Measurements from ENCODE around the gene CAMK4. TPM values are rescaled to one million over a fixed set of nuclear protein-coding genes. Genes with fewer than 3 reads are reported as not detected.

CAMK4 gene
- total RNA-seq, 1 experiment from 2014 or later = 6.3 TPM

DNA sequence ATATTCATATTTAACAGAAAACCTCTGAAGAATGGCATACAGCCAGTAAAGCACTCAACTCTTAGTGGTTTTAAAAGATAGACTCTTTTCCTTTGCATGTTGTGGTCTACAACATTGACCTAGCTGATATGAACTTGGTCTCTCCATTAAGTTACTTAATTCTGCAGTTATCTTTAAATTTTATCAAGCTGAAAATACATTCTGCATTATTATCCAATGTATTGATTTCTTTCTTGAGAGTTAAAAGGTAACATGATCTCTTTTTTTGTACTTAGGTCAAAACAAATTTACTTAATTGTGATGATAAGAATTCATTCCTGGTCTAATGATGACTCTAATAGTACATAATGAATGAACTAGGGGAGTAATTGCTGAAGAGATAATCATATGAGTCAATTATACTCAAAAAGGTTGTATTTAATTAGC is 155.2 kb downstream of the CAMK4 start:
- Histone ChIP-seq H3K79me1 (ENCODE audit: insufficient read depth, low read depth, low read length, poor library complexity, severe bottlenecking) (no peaks in the 10 kb centered on the region), H3K9me3 (ENCODE audit: control insufficient read depth, low read depth, low read length) (no peaks in the 10 kb centered on the region), H3K23me2 (ENCODE audit: insufficient read length, low read depth, low read length, poor library complexity, severe bottlenecking) (no peaks in the 10 kb centered on the region), H3K27ac (ENCODE audit: insufficient read length, low read depth, low read length) (no peak overlapping the region), H3K79me2 (ENCODE audit: insufficient read depth, low read length) (no peaks in the 10 kb centered on the region), H3K23ac (ENCODE audit: insufficient read length, low read depth, low read length) (no peak overlapping the region), H4K5ac (ENCODE audit: insufficient read length, low read depth, low read length) (no peak overlapping the region), H3K27me3 (ENCODE audit: insufficient read depth, low read length) (no peaks in the 10 kb centered on the region), H2AFZ (ENCODE audit: low read length) (no peak overlapping the region), H2BK20ac (ENCODE audit: low read depth, low read length, poor library complexity, severe bottlenecking) (no peak overlapping the region), H3K56ac (ENCODE audit: insufficient read length, low read depth, low read length) (no peak overlapping the region), H2BK15ac (ENCODE audit: low read depth, low read length) (no peak overlapping the region), H3K4me1 (ENCODE audit: insufficient read depth, low read length) (no peaks in the 10 kb centered on the region), H2AK5ac (ENCODE audit: insufficient read length, low read length) (no peak overlapping the region), H3T11ph (ENCODE audit: low read length) (no peak overlapping the region), H3K9ac (ENCODE audit: extremely low read depth, insufficient read length, low read length) (no peak overlapping the region), H4K91ac (ENCODE audit: insufficient read length, low read depth, low read length) (no peak overlapping the region), H4K20me1 (ENCODE audit: control insufficient read depth, insufficient read depth, insufficient read length) (no peaks in the 10 kb centered on the region), H2BK12ac (ENCODE audit: insufficient read length, low read depth, low read length) (no peak overlapping the region), H2BK5ac (ENCODE audit: insufficient read length, low read length) (no peak overlapping the region), H3K14ac (ENCODE audit: insufficient read depth, low read length) (no peak overlapping the region), H2BK120ac (ENCODE audit: low read depth, low read length, poor library complexity, severe bottlenecking) (no peak overlapping the region), H3K4ac (ENCODE audit: low read depth, low read length) (no peak overlapping the region), H3K18ac (ENCODE audit: insufficient read length, low read depth, low read length) (no peak overlapping the region), H3K4me2 (ENCODE audit: insufficient read depth, insufficient read length, low read length) (no peak overlapping the region), H4K8ac (replicated peaks; ENCODE audit: insufficient read length, low read depth, low read length) (no peak overlapping the region)
- H3K36me3 Mint-ChIP-seq (ENCODE audit: insufficient read depth in 1 of 3, low read depth in 3 of 3) = no peaks in the 10 kb centered on the region
- no peak overlapping the region for H3K4me3 Mint-ChIP-seq
- H3K4me1 Mint-ChIP-seq = peaks cover 0 to 3% of the 10 kb centered on the region in 2 experiments; a peak in 1 of 4 replicates
- no peaks in the 10 kb centered on the region for H3K27me3 Mint-ChIP-seq (ENCODE audit: low read depth)
- TF ChIP-seq CTCF (conservative IDR thresholded peaks at IDR 0.05) = no peak
- no peaks in the 10 kb centered on the region for H3K9me3 Mint-ChIP-seq
- no peak overlapping the region for H3K27ac Mint-ChIP-seq
- no peak for DNase-seq
